AG08395 (cell line): Measurements from ENCODE around the gene NDE1.
"Not testable (repeated sequence)": the region's sequence is repeated elsewhere in the genome, so short reads cannot be mapped to it uniquely, and the experiment has no call there.

Experiments used
- DNase-seq: peaks from one replicate; pipeline ENCODE4 v3.0.0; 2012; ENCODE audit warnings: mixed read lengths, low spot score

Gene NDE1

GRCh38 chr16:15650698-15651171 lies 690 bp downstream of the NDE1 start:
- peak; percentile 22 for DNase-seq

- DNase-seq, result no peak
Measured at GRCh38 chr16:15652293-15653001, 2.4 kb downstream of the NDE1 start.

GRCh38 chr16:15653227-15653626 lies 3.2 kb downstream of the NDE1 start:
- DNase-seq, result peak; percentile 82

GRCh38 chr16:15654591-15654990 lies 4.5 kb downstream of the NDE1 start:
- DNase-seq, result no peak

- DNase-seq, result not testable (repeated sequence)
Measured at GRCh38 chr16:15655561-15655960, 5.5 kb downstream of the NDE1 start.

GRCh38 chr16:15658149-15658548 lies 8.1 kb downstream of the NDE1 start:
- no peak for DNase-seq

GRCh38 chr16:15658556-15658955 lies 8.5 kb downstream of the NDE1 start:
- DNase-seq, result no peak

GRCh38 chr16:15660203-15660601 lies 10.2 kb downstream of the NDE1 start:
- DNase-seq, result no peak

- DNase-seq, result no peak
Measured at GRCh38 chr16:15665107-15665506, 15.1 kb downstream of the NDE1 start.

GRCh38 chr16:15667091-15667742 lies 17.2 kb downstream of the NDE1 start:
- no peak for DNase-seq

GRCh38 chr16:15671530-15672117 lies 21.6 kb downstream of the NDE1 start:
- DNase-seq, result no peak

- not testable (repeated sequence) for DNase-seq
Measured at GRCh38 chr16:15672127-15672513, 22.1 kb downstream of the NDE1 start.

GRCh38 chr16:15672514-15673167 lies 22.6 kb downstream of the NDE1 start:
- DNase-seq, result peak; percentile 97

GRCh38 chr16:15674571-15674970 lies 24.5 kb downstream of the NDE1 start:
- DNase-seq, result no peak

- no peak for DNase-seq
Measured at GRCh38 chr16:15676506-15676905, 26.5 kb downstream of the NDE1 start.

- no peak for DNase-seq
Measured at GRCh38 chr16:15677447-15677846, 27.4 kb downstream of the NDE1 start.

- DNase-seq, result peak; percentile 56
Measured at GRCh38 chr16:15682105-15682570, 32.1 kb downstream of the NDE1 start.

GRCh38 chr16:15686287-15686686 lies 36.2 kb downstream of the NDE1 start:
- no peak for DNase-seq

GRCh38 chr16:15689290-15689689 lies 39.2 kb downstream of the NDE1 start:
- no peak for DNase-seq

- DNase-seq, result no peak
Measured at GRCh38 chr16:15690296-15690695, 40.3 kb downstream of the NDE1 start.

- no peak for DNase-seq
Measured at GRCh38 chr16:15691046-15691445, 41.0 kb downstream of the NDE1 start.

- not testable (repeated sequence) for DNase-seq
Measured at GRCh38 chr16:15692508-15692907, 42.5 kb downstream of the NDE1 start.

GRCh38 chr16:15694499-15694898 lies 44.5 kb downstream of the NDE1 start:
- DNase-seq, result peak; percentile 38
